ENCODE results near the gene SLC35G2. TPM values are rescaled to one million over a fixed set of nuclear protein-coding genes. Genes with fewer than 3 reads are reported as not detected.

Gene SLC35G2
- polyA plus RNA-seq (2013): 1.5 TPM in 2 replicates

- no CpG with 5 or more reads among the region's 60 CpGs for WGBS (ENCODE audit: extremely low coverage, insufficient coverage, insufficient read length)
- H3K4me2 ChIP-seq (ENCODE audit: low read length): peak within 1 kb of the TSS; percentile 100
- H3K27me3 ChIP-seq (ENCODE audit: insufficient read depth, low read length): peaks cover 3% of the 10 kb centered on the region
- peak within 1 kb of the TSS; percentile 20 for H2BK120ac ChIP-seq (ENCODE audit: insufficient read depth, low read length, poor library complexity)
- H3K4ac ChIP-seq (ENCODE audit: low read depth, low read length): no peak within 1 kb of the TSS
- H3K79me2 ChIP-seq (ENCODE audit: control insufficient read depth, insufficient read depth, low read length, poor library complexity): no peaks in the 10 kb centered on the region
- H2AFZ ChIP-seq (ENCODE audit: insufficient read depth, low read length, poor library complexity): peak within 1 kb of the TSS; percentile 83
- no peak within 1 kb of the TSS for H3K23ac ChIP-seq (ENCODE audit: low read length)
- H3K9me3 ChIP-seq (ENCODE audit: insufficient read depth, low read depth, low read length): no peaks in the 10 kb centered on the region
- peak within 1 kb of the TSS; percentile 63 for H3K14ac ChIP-seq (ENCODE audit: low read length)
- H3K27ac ChIP-seq (ENCODE audit: low read depth, low read length): no peak within 1 kb of the TSS
- H3K18ac ChIP-seq (ENCODE audit: low read length): peak within 1 kb of the TSS; percentile 58
- no peak within 1 kb of the TSS for H2BK5ac ChIP-seq (ENCODE audit: low read depth, low read length, poor library complexity)
- no peak within 1 kb of the TSS for H4K12ac ChIP-seq (ENCODE audit: low read depth, low read length)
- DNase-seq: peak in 1 of 2 donors; percentile 23
- peak within 1 kb of the TSS; percentile 64 for H3K9ac ChIP-seq (ENCODE audit: low read length)
- peaks cover 4% of the 10 kb centered on the region for H3K79me1 ChIP-seq (ENCODE audit: low read length)
- no peak within 1 kb of the TSS for H2BK12ac ChIP-seq (ENCODE audit: low read length)
- H3K4me3 ChIP-seq (ENCODE audit: low read depth, low read length): peak within 1 kb of the TSS; percentile 77
- H3K4me1 ChIP-seq (ENCODE audit: control insufficient read depth in 1 of 2, insufficient read depth in 2 of 2, low read length in 2 of 2): peaks cover 10 to 14% of the 10 kb centered on the region in 2 experiments
- H3K36me3 ChIP-seq (ENCODE audit: control insufficient read depth in 1 of 2, insufficient read depth in 2 of 2, low read length in 2 of 2): no peaks in the 10 kb centered on the region
- no peak within 1 kb of the TSS for H2AK5ac ChIP-seq (ENCODE audit: low read length)
- H4K8ac ChIP-seq (ENCODE audit: low read depth, low read length): peak within 1 kb of the TSS; percentile 74
- peak within 1 kb of the TSS; percentile 40 for H4K91ac ChIP-seq (ENCODE audit: low read depth, low read length)
Observed at GRCh38 chr3:136818769-136819391, at the start of gene SLC35G2. TSS of gene SLC35G2 (plus strand) at chr3:136819126. CDS start at chr3:136854461, 35,335 bp downstream.

- DNase-seq: peak in 1 of 2 donors; percentile 27
- Histone ChIP-seq H3K14ac (ENCODE audit: low read length) (no peak overlapping the region), H3K4me1 (ENCODE audit: control insufficient read depth in 1 of 2, insufficient read depth in 2 of 2, low read length in 2 of 2) (peaks cover 0 to 2% of the 10 kb centered on the region in 2 experiments), H4K8ac (ENCODE audit: low read depth, low read length) (no peak overlapping the region), H3K79me1 (ENCODE audit: low read length) (no peaks in the 10 kb centered on the region), H2AFZ (ENCODE audit: insufficient read depth, low read length, poor library complexity) (no peak overlapping the region), H2AK5ac (ENCODE audit: low read length) (no peak overlapping the region), H2BK5ac (ENCODE audit: low read depth, low read length, poor library complexity) (no peak overlapping the region), H3K4me3 (ENCODE audit: low read depth, low read length) (no peak overlapping the region), H3K9me3 (ENCODE audit: insufficient read depth, low read depth, low read length) (no peaks in the 10 kb centered on the region), H3K23ac (ENCODE audit: low read length) (no peak overlapping the region), H3K27ac (ENCODE audit: low read depth, low read length) (no peak overlapping the region), H3K4ac (ENCODE audit: low read depth, low read length) (no peak overlapping the region), H3K27me3 (ENCODE audit: insufficient read depth, low read length) (no peaks in the 10 kb centered on the region), H3K4me2 (ENCODE audit: low read length) (no peak overlapping the region), H3K9ac (ENCODE audit: low read length) (no peak overlapping the region), H4K91ac (ENCODE audit: low read depth, low read length) (no peak overlapping the region), H4K12ac (ENCODE audit: low read depth, low read length) (no peak overlapping the region), H3K79me2 (ENCODE audit: control insufficient read depth, insufficient read depth, low read length, poor library complexity) (no peaks in the 10 kb centered on the region), H2BK12ac (ENCODE audit: low read length) (no peak overlapping the region), H2BK120ac (ENCODE audit: insufficient read depth, low read length, poor library complexity) (no peak overlapping the region), H3K36me3 (ENCODE audit: control insufficient read depth in 1 of 2, insufficient read depth in 2 of 2, low read length in 2 of 2) (no peaks in the 10 kb centered on the region), H3K18ac (ENCODE audit: low read length) (no peak overlapping the region)
- WGBS (ENCODE audit: extremely low coverage, insufficient coverage, insufficient read length): no CpG with 5 or more reads among the region's 1 CpG
Observed at GRCh38 chr3:136772709-136773108, 46.2 kb upstream of the SLC35G2 start.

GRCh38 chr3:136778865-136779264 is 40.1 kb upstream of the SLC35G2 start:
- H4K8ac ChIP-seq (ENCODE audit: low read depth, low read length): no peak overlapping the region
- H4K12ac ChIP-seq (ENCODE audit: low read depth, low read length): no peak overlapping the region
- no peak overlapping the region for H2BK5ac ChIP-seq (ENCODE audit: low read depth, low read length, poor library complexity)
- H3K27me3 ChIP-seq (ENCODE audit: insufficient read depth, low read length): no peaks in the 10 kb centered on the region
- no peak overlapping the region for H3K18ac ChIP-seq (ENCODE audit: low read length)
- H3K4me3 ChIP-seq (ENCODE audit: low read depth, low read length): no peak overlapping the region
- H3K79me1 ChIP-seq (ENCODE audit: low read length): peaks cover 2% of the 10 kb centered on the region
- no peaks in the 10 kb centered on the region for H3K9me3 ChIP-seq (ENCODE audit: insufficient read depth, low read depth, low read length)
- no peaks in the 10 kb centered on the region for H3K36me3 ChIP-seq (ENCODE audit: control insufficient read depth in 1 of 2, insufficient read depth in 2 of 2, low read length in 2 of 2)
- H2BK120ac ChIP-seq (ENCODE audit: insufficient read depth, low read length, poor library complexity): no peak overlapping the region
- no peak overlapping the region for H4K91ac ChIP-seq (ENCODE audit: low read depth, low read length)
- DNase-seq: peak; percentile 73 to 90
- H3K9ac ChIP-seq (ENCODE audit: low read length): no peak overlapping the region
- no peak overlapping the region for H2BK12ac ChIP-seq (ENCODE audit: low read length)
- no peak overlapping the region for H3K14ac ChIP-seq (ENCODE audit: low read length)
- no peak overlapping the region for H2AK5ac ChIP-seq (ENCODE audit: low read length)
- H3K4ac ChIP-seq (ENCODE audit: low read depth, low read length): no peak overlapping the region
- peaks cover 6 to 8% of the 10 kb centered on the region in 2 experiments for H3K4me1 ChIP-seq (ENCODE audit: control insufficient read depth in 1 of 2, insufficient read depth in 2 of 2, low read length in 2 of 2)
- no CpG with 5 or more reads among the region's 4 CpGs for WGBS (ENCODE audit: extremely low coverage, insufficient coverage, insufficient read length)
- H2AFZ ChIP-seq (ENCODE audit: insufficient read depth, low read length, poor library complexity): no peak overlapping the region
- H3K27ac ChIP-seq (ENCODE audit: low read depth, low read length): peak overlapping the region; percentile 43
- no peak overlapping the region for H3K4me2 ChIP-seq (ENCODE audit: low read length)
- H3K79me2 ChIP-seq (ENCODE audit: control insufficient read depth, insufficient read depth, low read length, poor library complexity): no peaks in the 10 kb centered on the region
- H3K23ac ChIP-seq (ENCODE audit: low read length): no peak overlapping the region

- no CpG with 5 or more reads among the region's 4 CpGs for WGBS (ENCODE audit: extremely low coverage, insufficient coverage, insufficient read length)
- no peak overlapping the region for H3K18ac ChIP-seq (ENCODE audit: low read length)
Observed at GRCh38 chr3:136780741-136781140, 38.2 kb upstream of the SLC35G2 start.

More at GRCh38 chr3:136780741-136781140, 38.2 kb upstream of the SLC35G2 start:
- Histone ChIP-seq H3K27me3 (ENCODE audit: insufficient read depth, low read length) (no peaks in the 10 kb centered on the region), H3K79me2 (ENCODE audit: control insufficient read depth, insufficient read depth, low read length, poor library complexity) (no peaks in the 10 kb centered on the region), H3K36me3 (ENCODE audit: control insufficient read depth in 1 of 2, insufficient read depth in 2 of 2, low read length in 2 of 2) (no peaks in the 10 kb centered on the region), H4K8ac (ENCODE audit: low read depth, low read length) (no peak overlapping the region), H2BK5ac (ENCODE audit: low read depth, low read length, poor library complexity) (no peak overlapping the region), H3K4me3 (ENCODE audit: low read depth, low read length) (no peak overlapping the region), H3K14ac (ENCODE audit: low read length) (no peak overlapping the region), H3K4me1 (ENCODE audit: control insufficient read depth in 1 of 2, insufficient read depth in 2 of 2, low read length in 2 of 2) (peaks cover 6 to 8% of the 10 kb centered on the region in 2 experiments), H2BK120ac (ENCODE audit: insufficient read depth, low read length, poor library complexity) (no peak overlapping the region), H3K27ac (ENCODE audit: low read depth, low read length) (no peak overlapping the region), H4K91ac (ENCODE audit: low read depth, low read length) (no peak overlapping the region), H3K23ac (ENCODE audit: low read length) (no peak overlapping the region), H3K9ac (ENCODE audit: low read length) (no peak overlapping the region), H3K4me2 (ENCODE audit: low read length) (no peak overlapping the region), H3K9me3 (ENCODE audit: insufficient read depth, low read depth, low read length) (no peaks in the 10 kb centered on the region), H4K12ac (ENCODE audit: low read depth, low read length) (no peak overlapping the region), H2AK5ac (ENCODE audit: low read length) (no peak overlapping the region), H2BK12ac (ENCODE audit: low read length) (no peak overlapping the region), H3K79me1 (ENCODE audit: low read length) (peaks cover 2% of the 10 kb centered on the region), H3K4ac (ENCODE audit: low read depth, low read length) (no peak overlapping the region), H2AFZ (ENCODE audit: insufficient read depth, low read length, poor library complexity) (no peak overlapping the region)
- no peak for DNase-seq

Measured in trophoblast cell (in vitro differentiated cells and primary cell).